Effector memory CD4-positive, alpha-beta T cell (primary cell): ENCODE measurements around the gene RIPOR3.
"Not testable (repeated sequence)": the region's sequence is repeated elsewhere in the genome, so short reads cannot be mapped to it uniquely, and the experiment has no call there.

ENCODE experiments used
- DNase-seq, 3 donors: peaks; one replicate each; pipeline ENCODE4 v3.0.0-alpha.2; 2020
- H3K27ac ChIP-seq: 2 replicates; pipeline ENCODE4 v1.7.0; 2013; ENCODE audit warnings: mild to moderate bottlenecking, low read length, moderate library complexity; ENCODE audit not compliant: insufficient read depth, poor library complexity, severe bottlenecking
- H3K27me3 ChIP-seq: replicated peaks from 2 replicates; pipeline ENCODE4 v1.7.0; 2013; ENCODE audit warnings: mild to moderate bottlenecking, low read length; ENCODE audit not compliant: insufficient read depth, control insufficient read depth, poor library complexity, severe bottlenecking
- H3K36me3 ChIP-seq: 2 replicates; pipeline ENCODE4 v1.7.0; 2013; ENCODE audit warnings: mild to moderate bottlenecking, low read length, moderate library complexity; ENCODE audit not compliant: control insufficient read depth, insufficient read depth
- H3K4me1 ChIP-seq: 2 replicates; pipeline ENCODE4 v1.7.0; 2013; ENCODE audit warnings: low read length, mild to moderate bottlenecking; ENCODE audit not compliant: control insufficient read depth, insufficient read depth, poor library complexity, severe bottlenecking
- H3K4me3 ChIP-seq: 2 replicates; pipeline ENCODE4 v1.7.0; 2013; ENCODE audit warnings: low read length, low read depth, mild to moderate bottlenecking; ENCODE audit not compliant: insufficient read depth, poor library complexity, severe bottlenecking
- H3K9me3 ChIP-seq: 2 replicates; pipeline ENCODE4 v1.7.0; 2013; ENCODE audit warnings: mild to moderate bottlenecking, low read length, moderate library complexity; ENCODE audit not compliant: control insufficient read depth

The RIPOR3 gene

GRCh38 chr20:50715694-50716093 lies 24.4 kb upstream of the RIPOR3 start:
- H3K27ac ChIP-seq, result no peak overlapping the region
- no peaks in the 10 kb centered on the region for H3K9me3 ChIP-seq
- no peak for DNase-seq
- no peaks in the 10 kb centered on the region for H3K36me3 ChIP-seq
- no peak overlapping the region for H3K4me3 ChIP-seq
- H3K27me3 ChIP-seq, result peaks cover 7% of the 10 kb centered on the region
- no peaks in the 10 kb centered on the region for H3K4me1 ChIP-seq

GRCh38 chr20:50714426-50714825 lies 23.1 kb upstream of the RIPOR3 start:
- not testable (repeated sequence) for H3K4me1 ChIP-seq, H3K27me3 ChIP-seq, DNase-seq, H3K27ac ChIP-seq, H3K36me3 ChIP-seq, H3K9me3 ChIP-seq, H3K4me3 ChIP-seq

GRCh38 chr20:50713657-50714101 lies 22.3 kb upstream of the RIPOR3 start:
- DNase-seq, result no peak
- no peaks in the 10 kb centered on the region for H3K4me1 ChIP-seq
- H3K36me3 ChIP-seq, result no peaks in the 10 kb centered on the region
- no peak overlapping the region for H3K27ac ChIP-seq
- peaks cover 7% of the 10 kb centered on the region for H3K27me3 ChIP-seq
- no peaks in the 10 kb centered on the region for H3K9me3 ChIP-seq
- no peak overlapping the region for H3K4me3 ChIP-seq

GRCh38 chr20:50712771-50713656 lies 21.7 kb upstream of the RIPOR3 start:
- Histone ChIP-seq H3K4me3 (no peak overlapping the region), H3K27ac (no peak overlapping the region), H3K36me3 (no peaks in the 10 kb centered on the region), H3K9me3 (no peaks in the 10 kb centered on the region), H3K4me1 (no peaks in the 10 kb centered on the region), H3K27me3 (peaks cover 7% of the 10 kb centered on the region)
- DNase-seq, result no peak

- Histone ChIP-seq H3K27me3 (peaks cover 7% of the 10 kb centered on the region), H3K4me1 (no peaks in the 10 kb centered on the region), H3K27ac (no peak overlapping the region), H3K9me3 (no peaks in the 10 kb centered on the region), H3K36me3 (no peaks in the 10 kb centered on the region), H3K4me3 (no peak overlapping the region)
- DNase-seq, result no peak
Observed at GRCh38 chr20:50711113-50711825, 19.9 kb upstream of the RIPOR3 start.

- Histone ChIP-seq H3K4me3 (no peak overlapping the region), H3K27ac (no peak overlapping the region), H3K4me1 (no peaks in the 10 kb centered on the region), H3K9me3 (no peaks in the 10 kb centered on the region), H3K27me3 (peaks cover 7% of the 10 kb centered on the region), H3K36me3 (no peaks in the 10 kb centered on the region)
- no peak for DNase-seq
Observed at GRCh38 chr20:50710492-50711063, 19.2 kb upstream of the RIPOR3 start.

- H3K9me3 ChIP-seq, result no peaks in the 10 kb centered on the region
- peaks cover 7% of the 10 kb centered on the region for H3K27me3 ChIP-seq
- no peaks in the 10 kb centered on the region for H3K4me1 ChIP-seq
- DNase-seq, result no peak
- no peak overlapping the region for H3K27ac ChIP-seq
- no peaks in the 10 kb centered on the region for H3K36me3 ChIP-seq
- no peak overlapping the region for H3K4me3 ChIP-seq
Observed at GRCh38 chr20:50709636-50709973, 18.3 kb upstream of the RIPOR3 start.

- H3K9me3 ChIP-seq, result no peaks in the 10 kb centered on the region
- no peak overlapping the region for H3K27ac ChIP-seq
- no peak for DNase-seq
- no peaks in the 10 kb centered on the region for H3K36me3 ChIP-seq
- no peaks in the 10 kb centered on the region for H3K4me1 ChIP-seq
- H3K27me3 ChIP-seq, result peaks cover 7% of the 10 kb centered on the region
- H3K4me3 ChIP-seq, result no peak overlapping the region
Observed at GRCh38 chr20:50708845-50709635, 17.7 kb upstream of the RIPOR3 start.

GRCh38 chr20:50704971-50705370 lies 13.6 kb upstream of the RIPOR3 start:
- H3K4me3 ChIP-seq, result no peak overlapping the region
- no peak for DNase-seq
- H3K27ac ChIP-seq, result no peak overlapping the region
- H3K9me3 ChIP-seq, result no peaks in the 10 kb centered on the region
- H3K36me3 ChIP-seq, result no peaks in the 10 kb centered on the region
- no peaks in the 10 kb centered on the region for H3K4me1 ChIP-seq
- no peaks in the 10 kb centered on the region for H3K27me3 ChIP-seq
